NCI-H2196 treated with DMSO at 0.1 percent for 48 hours (cell line): ENCODE measurements around the gene PTPRJ.

Experiments used
- DNase-seq: peaks from one replicate; lab custom pipeline; 2025; ENCODE audit not compliant: unreplicated experiment; lab: John Stamatoyannopoulos, UW

Gene PTPRJ

GRCh38 chr11:48036011-48036410, 55.7 kb downstream of the PTPRJ start:
- DNase-seq, result no peak

GRCh38 chr11:48036466-48036865, 56.1 kb downstream of the PTPRJ start:
- no peak for DNase-seq

DNA sequence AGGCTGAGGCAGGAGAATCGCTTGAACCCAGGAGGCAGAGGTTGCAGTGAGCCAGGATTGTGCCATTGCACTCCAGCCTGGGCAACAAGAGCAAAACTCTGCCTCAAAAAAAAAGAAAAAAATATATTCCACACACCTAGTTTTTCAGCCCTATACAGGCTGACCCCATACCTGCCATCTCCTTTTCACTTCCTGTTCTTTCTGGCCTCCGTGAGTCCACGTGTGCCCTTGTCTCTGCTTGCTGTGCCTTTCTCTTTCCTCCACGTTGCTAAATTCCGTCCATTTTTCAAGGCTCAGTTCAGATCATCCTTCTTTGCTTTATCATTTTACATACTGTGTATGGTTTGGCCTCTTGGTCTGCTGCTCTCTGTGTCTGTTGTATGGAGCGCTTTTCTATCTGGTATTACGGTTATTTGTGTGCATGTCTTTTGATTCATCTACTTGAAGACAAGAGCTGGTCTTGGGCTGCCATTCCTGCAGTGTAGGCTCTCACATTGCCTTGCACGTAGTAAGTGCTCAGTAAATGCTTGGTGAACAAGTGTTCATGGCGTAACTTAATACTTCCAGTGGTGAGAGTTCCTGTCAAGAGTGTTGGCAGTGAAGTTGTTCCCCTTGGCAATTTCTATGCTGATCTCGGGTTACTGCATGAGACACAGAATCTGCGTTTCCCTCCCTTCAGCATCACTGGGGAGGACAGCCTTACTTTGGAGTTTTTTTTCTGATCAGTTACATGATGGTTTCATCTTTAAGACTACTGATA, 57.5 kb downstream of the PTPRJ start:
- no peak for DNase-seq

GRCh38 chr11:48040830-48041444, 60.6 kb downstream of the PTPRJ start:
- DNase-seq, result no peak

- no peak for DNase-seq
Measured at GRCh38 chr11:48041877-48042695, 61.7 kb downstream of the PTPRJ start.

- no peak for DNase-seq
Measured at GRCh38 chr11:48043111-48043990, 63.0 kb downstream of the PTPRJ start.

GRCh38 chr11:48043991-48044512, 63.7 kb downstream of the PTPRJ start:
- no peak for DNase-seq

GRCh38 chr11:48044577-48044976, 64.2 kb downstream of the PTPRJ start:
- no peak for DNase-seq

DNA sequence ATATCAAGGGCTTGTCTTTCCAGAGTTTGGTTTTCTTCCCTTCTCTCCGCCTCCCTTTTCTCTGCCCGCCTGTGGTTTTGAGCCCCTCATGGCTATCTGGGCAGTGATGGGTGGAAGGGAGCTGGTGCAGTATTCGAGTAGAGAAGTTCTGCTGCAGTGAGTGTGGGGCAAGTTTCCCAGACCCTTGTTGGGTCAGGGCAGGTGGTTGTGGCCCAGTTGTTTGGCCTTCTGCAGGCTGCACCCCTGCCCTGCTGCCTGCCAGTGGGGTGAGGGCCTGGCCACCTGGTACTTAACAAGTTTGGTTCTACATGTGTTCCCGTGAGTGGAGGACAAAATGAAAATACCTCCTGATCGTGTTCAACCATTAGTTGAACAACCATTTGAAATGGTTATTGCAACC, 65.2 kb downstream of the PTPRJ start:
- no peak for DNase-seq

- DNase-seq, result no peak
Measured at GRCh38 chr11:48047616-48048015, 67.3 kb downstream of the PTPRJ start.

DNA sequence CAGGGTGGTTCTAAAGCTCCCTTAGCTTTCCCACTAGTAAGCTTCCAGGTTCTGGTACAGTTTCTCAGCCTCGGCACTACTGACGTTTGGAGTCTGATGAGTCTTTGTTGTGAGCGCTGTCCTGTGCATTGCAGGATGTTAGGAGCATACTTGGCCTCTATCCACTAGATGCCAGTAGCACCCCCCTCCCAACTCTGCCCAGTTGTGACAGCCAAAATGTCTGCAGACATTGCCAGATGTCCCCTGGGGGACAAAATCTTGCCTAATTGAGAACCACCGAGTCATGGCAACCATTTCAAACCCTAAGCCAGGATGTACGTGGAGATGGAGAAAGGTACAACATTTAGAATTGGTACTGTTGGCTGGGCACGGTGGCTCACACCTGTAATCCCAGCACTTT, 68.7 kb downstream of the PTPRJ start:
- no peak for DNase-seq

DNA sequence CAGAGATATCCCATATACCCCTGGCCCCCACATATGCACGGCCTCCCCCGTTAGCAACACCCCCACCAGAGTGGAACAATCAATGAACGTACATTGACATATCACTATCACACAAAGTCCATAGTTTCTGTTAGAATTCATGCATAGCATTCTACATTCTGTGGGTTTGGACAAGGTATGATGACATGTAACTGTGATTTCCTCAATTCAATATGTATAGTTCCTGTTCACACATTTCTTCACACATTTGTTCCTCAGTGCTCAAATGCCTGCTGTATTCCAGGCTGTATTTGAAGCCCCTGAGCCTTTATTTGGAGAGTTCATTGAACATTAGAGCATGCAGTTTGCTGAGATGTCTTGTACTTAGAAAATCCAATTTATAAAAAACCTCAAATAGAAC, 69.9 kb downstream of the PTPRJ start:
- DNase-seq, result no peak

DNA sequence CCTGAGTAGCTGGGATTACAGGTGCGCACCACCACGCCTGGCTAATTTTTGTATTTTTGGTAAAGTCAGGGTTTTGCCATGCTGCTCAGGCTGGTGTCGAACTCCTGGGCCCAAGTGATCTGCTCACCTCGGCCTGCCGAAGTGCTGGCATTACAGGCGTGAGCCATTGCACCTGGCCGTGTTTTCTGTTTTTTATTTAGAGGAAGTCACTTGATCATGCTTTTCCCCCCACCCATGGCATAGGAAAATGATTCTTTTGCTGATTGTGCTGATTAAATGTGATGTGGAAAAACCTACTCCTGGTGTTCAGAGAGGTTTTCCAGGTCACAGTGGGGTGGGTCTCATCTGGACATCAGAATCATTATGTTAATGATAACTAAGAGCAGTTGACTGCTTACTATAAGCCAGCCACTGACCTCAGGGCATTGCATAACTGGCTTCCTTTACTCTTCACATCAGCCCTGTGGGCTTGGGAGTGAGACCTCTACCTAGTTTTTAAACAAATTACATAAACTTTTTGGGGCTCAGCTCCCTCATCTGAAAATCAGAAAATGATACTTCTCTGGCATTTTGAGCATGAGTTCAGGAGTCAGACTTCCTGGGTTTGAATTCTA, 71.0 kb downstream of the PTPRJ start:
- DNase-seq, result no peak

DNA sequence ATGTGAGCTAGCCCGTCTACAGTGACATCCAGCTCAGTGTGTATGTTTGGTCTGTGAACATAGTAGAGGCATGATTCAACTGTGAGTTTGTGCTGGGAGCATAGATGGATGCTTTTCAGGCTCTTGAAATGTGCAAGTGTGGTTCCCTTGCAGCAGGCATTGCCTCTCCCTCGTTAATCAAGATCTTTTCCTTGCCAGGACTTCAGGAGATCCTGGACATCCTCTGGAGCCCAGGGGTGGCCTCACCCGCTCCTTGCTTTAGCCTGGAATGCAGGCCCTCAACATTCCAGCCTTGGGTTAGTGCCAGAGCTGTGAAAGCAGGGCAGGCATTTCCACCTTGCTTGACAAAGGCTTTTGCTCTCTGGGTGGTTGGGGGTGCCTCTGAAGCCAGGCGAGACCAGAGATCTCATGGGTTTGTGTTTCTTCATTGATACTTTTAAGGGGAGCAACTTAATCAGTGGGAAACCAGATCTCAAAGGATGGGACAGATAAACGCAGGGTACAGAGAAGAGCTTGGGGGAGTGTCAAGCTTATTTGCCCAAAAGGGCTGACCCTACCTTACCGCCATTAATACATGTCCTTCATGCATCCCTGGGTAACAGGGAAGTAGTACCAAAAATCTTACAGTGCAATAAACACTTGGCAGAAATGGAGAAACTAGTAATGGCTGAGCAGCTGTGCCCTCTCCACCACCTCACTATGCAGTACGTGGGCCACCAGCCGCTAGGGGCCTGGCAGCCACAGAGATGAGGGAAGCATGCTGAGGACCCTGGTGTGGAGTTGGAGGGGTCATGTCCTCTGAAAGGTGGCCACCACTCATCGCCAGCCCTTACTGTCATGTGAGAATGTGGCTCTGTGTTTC, 72.1 kb downstream of the PTPRJ start:
- DNase-seq, result no peak

- DNase-seq, result no peak
Measured at GRCh38 chr11:48054994-48055291, 74.6 kb downstream of the PTPRJ start.

GRCh38 chr11:48055292-48056132, 75.2 kb downstream of the PTPRJ start:
- DNase-seq, result no peak

- no peak for DNase-seq
Measured at GRCh38 chr11:48056325-48057183, 76.2 kb downstream of the PTPRJ start.

GRCh38 chr11:48058064-48058463, 77.7 kb downstream of the PTPRJ start:
- DNase-seq, result no peak
